ENCODE measurements around the gene SUOX. TPM values are rescaled to one million over a fixed set of nuclear protein-coding genes. Genes with fewer than 3 reads are reported as not detected.
A peak's percentile ranks its signal among the peaks of the same experiment; 100 is the strongest.
"Not testable (repeated sequence)": the region's sequence is repeated elsewhere in the genome, so short reads cannot be mapped to it uniquely, and the experiment has no call there.

SUOX gene
- total RNA-seq, 6 donors from 2014 or later, result 12.8 to 36.3 (median 21.9) TPM

- Histone ChIP-seq H3K9me3 (no peaks in the 10 kb centered on the region), H3K4me1 (peaks cover 12 to 24% (median 19%) of the 10 kb centered on the region in 4 donors), H3K27me3 (no peaks in the 10 kb centered on the region), H3K4me3 (peak overlapping the region; percentile 59 to 80 (median 67)), H3K27ac (peak overlapping the region; percentile 90 to 97 (median 92)), H3K36me3 (peaks cover 10 to 43% (median 27%) of the 10 kb centered on the region in 4 donors)
- TF ChIP-seq CTCF (IDR thresholded peaks at IDR 0.05) (peak in 2 of 6 experiments; percentile 12 to 14), POLR2AphosphoS5 (IDR thresholded peaks at IDR 0.05) (no peak)
- DNase-seq (no peak), ATAC-seq (ENCODE audit: low FRiP score in 2 of 2) (no peak)
- WGBS, 2 donors, result 61 to 73% methylated on average over 14 of the region's 14 CpGs
Observed at GRCh38 chr12:56040963-56041551, 44.0 kb downstream of the SUOX start.

GRCh38 chr12:56041552-56042429 is 44.7 kb downstream of the SUOX start, which contains the start of gene RPS26:
TSS of gene RPS26 (plus strand) at chr12:56041918. CDS start at chr12:56042167, 249 bp downstream.
- Histone ChIP-seq H3K27me3 (no peaks in the 10 kb centered on the region), H3K36me3 (peaks cover 10 to 40% (median 24%) of the 10 kb centered on the region in 4 donors), H3K9me3 (no peaks in the 10 kb centered on the region), H3K27ac (peak within 1 kb of the TSS; percentile 90 to 97 (median 92)), H3K4me1 (peaks cover 12 to 24% (median 19%) of the 10 kb centered on the region in 4 donors), H3K4me3 (peak within 1 kb of the TSS; percentile 59 to 80 (median 67))
- peak; percentile 98 for ATAC-seq (ENCODE audit: low FRiP score in 2 of 2)
- WGBS, 2 donors, result 0% methylated on average over 38 to 50 of the region's 50 CpGs
- DNase-seq, result peak; percentile 93 to 97
- TF ChIP-seq POLR2AphosphoS5 (IDR thresholded peaks at IDR 0.05) (peak; percentile 97 to 99), EP300 (IDR thresholded peaks at IDR 0.05) (peak in 1 of 4 donors; percentile 61), POLR2A (IDR thresholded peaks at IDR 0.05) (peak; percentile 55 to 98 (median 95)), CTCF (IDR thresholded peaks at IDR 0.05) (peak in 5 of 6 experiments; percentile 22 to 60 (median 33))

- H3K36me3 ChIP-seq, result peaks cover 10 to 38% (median 24%) of the 10 kb centered on the region in 4 donors
- H3K4me3 ChIP-seq, result peak overlapping the region; percentile 59 to 80 (median 67)
- not testable (repeated sequence) for DNase-seq; H3K27me3 ChIP-seq; H3K9me3 ChIP-seq; ATAC-seq (ENCODE audit: low FRiP score in 2 of 2)
- peak overlapping the region; percentile 90 to 97 (median 92) for H3K27ac ChIP-seq
- H3K4me1 ChIP-seq, result peaks cover 12 to 24% (median 19%) of the 10 kb centered on the region in 4 donors
- 0 to 4% methylated on average over 15 to 20 of the region's 20 CpGs for WGBS, 2 donors
Observed at GRCh38 chr12:56042430-56042813, 45.3 kb downstream of the SUOX start.

GRCh38 chr12:56042843-56043242 is 45.8 kb downstream of the SUOX start:
- Histone ChIP-seq H3K4me3 (peak overlapping the region; percentile 59 to 80 (median 67)), H3K27ac (peak overlapping the region; percentile 90 to 97 (median 92)), H3K36me3 (peaks cover 10 to 35% (median 24%) of the 10 kb centered on the region in 4 donors), H3K4me1 (peaks cover 12 to 24% (median 19%) of the 10 kb centered on the region in 4 donors), H3K27me3 (no peaks in the 10 kb centered on the region), H3K9me3 (no peaks in the 10 kb centered on the region)
- no peak for ATAC-seq (ENCODE audit: low FRiP score in 2 of 2)
- DNase-seq, result no peak
- WGBS, 2 donors, result 43% methylated on average over 9 of the region's 9 CpGs
- TF ChIP-seq EP300 (IDR thresholded peaks at IDR 0.05), result no peak
- no peak for TF ChIP-seq POLR2A (IDR thresholded peaks at IDR 0.05)

GRCh38 chr12:56046027-56046780 is 49.1 kb downstream of the SUOX start:
- H3K27ac ChIP-seq, result no peak overlapping the region
- H3K4me3 ChIP-seq, result no peak overlapping the region
- no peak for ATAC-seq (ENCODE audit: low FRiP score in 2 of 2)
- TF ChIP-seq CTCF (IDR thresholded peaks at IDR 0.05) (no peak), EP300 (IDR thresholded peaks at IDR 0.05) (no peak), POLR2A (IDR thresholded peaks at IDR 0.05) (no peak), POLR2AphosphoS5 (IDR thresholded peaks at IDR 0.05) (no peak)
- H3K9me3 ChIP-seq, result no peaks in the 10 kb centered on the region
- H3K4me1 ChIP-seq, result peaks cover 12 to 16% (median 14%) of the 10 kb centered on the region in 4 donors
- WGBS, 2 donors, result 90 to 91% methylated on average over 8 to 9 of the region's 9 CpGs
- H3K27me3 ChIP-seq, result no peaks in the 10 kb centered on the region
- peaks cover 10 to 35% (median 24%) of the 10 kb centered on the region in 4 donors for H3K36me3 ChIP-seq
- DNase-seq, result no peak

Measured in upper lobe of left lung (tissue), 6 donors.